ENCODE data around the gene AMTN.

Gene AMTN

GRCh38 chr4:70559924-70560323 lies 41.6 kb downstream of the AMTN start:
- DNase-seq (ENCODE audit: low read depth): no peak

- no peak for DNase-seq (ENCODE audit: low read depth)
Measured at GRCh38 chr4:70564033-70564432, 45.7 kb downstream of the AMTN start.

- no peak for DNase-seq (ENCODE audit: low read depth)
Measured at GRCh38 chr4:70570796-70571195, 52.4 kb downstream of the AMTN start.

GRCh38 chr4:70571772-70572171 lies 53.4 kb downstream of the AMTN start:
- DNase-seq (ENCODE audit: low read depth): no peak

- DNase-seq (ENCODE audit: low read depth): no peak
Measured at GRCh38 chr4:70575964-70576363, 57.6 kb downstream of the AMTN start.

- DNase-seq (ENCODE audit: low read depth): no peak
Measured at GRCh38 chr4:70577220-70577927, 59.0 kb downstream of the AMTN start.

- DNase-seq (ENCODE audit: low read depth): no peak
Measured at GRCh38 chr4:70581980-70582379, 63.6 kb downstream of the AMTN start.

All from activated gamma-delta T cell treated with anti-CD3 and anti-CD28 coated beads, Interleukin-2, amount 50 U/mL, for 16 hours (primary cell).